Neural cell (in vitro differentiated cells): ENCODE results near the gene CUX1. TPM values are rescaled to one million over a fixed set of nuclear protein-coding genes. Genes with fewer than 3 reads are reported as not detected.

Experiments
- H2AFZ ChIP-seq: fragments of 200-600, 300-800 bp; sonication (generic), shearing (Covaris generic); 2 replicates; pipeline ENCODE4 v1.6.0; 2014; ENCODE audit warnings: low read depth, mild to moderate bottlenecking, antibody characterized with exemption, low read length, moderate library complexity
- H3F3A ChIP-seq: fragments of 200-600 bp; shearing (Covaris generic); 2 replicates; pipeline ENCODE4 v1.6.1; 2016; ENCODE audit warnings: mild to moderate bottlenecking, moderate library complexity, mixed read lengths, antibody characterized with exemption, low read length; ENCODE audit not compliant: insufficient read depth, poor library complexity, severe bottlenecking
- H3K27ac ChIP-seq: fragments of 200-600, 300-800 bp; sonication (generic), shearing (Covaris generic); 2 replicates; pipeline ENCODE4 v1.5.1; 2014; ENCODE audit warnings: mild to moderate bottlenecking, low read length, moderate library complexity
- H3K27me3 ChIP-seq: fragments of 300-800, 200-600 bp; sonication (generic), shearing (Covaris generic); 2 replicates; pipeline ENCODE4 v1.6.0; 2014; ENCODE audit warnings: mild to moderate bottlenecking, low read depth, low read length, moderate library complexity; ENCODE audit not compliant: insufficient read depth
- H3K36me3 ChIP-seq: fragments of 300-800, 200-600 bp; sonication (generic), shearing (Covaris generic); 2 replicates; pipeline ENCODE4 v1.5.1; 2014; ENCODE audit warnings: mild to moderate bottlenecking, antibody characterized with exemption, low read length, moderate library complexity; ENCODE audit not compliant: insufficient read depth
- H3K4me2 ChIP-seq: fragments of 300-800, 200-600 bp; sonication (generic), shearing (Covaris generic); 2 replicates; pipeline ENCODE4 v1.6.0; 2014; ENCODE audit warnings: mild to moderate bottlenecking, low read length
- H3K4me3 ChIP-seq: fragments of 300-800, 200-600 bp; sonication (generic), shearing (Covaris generic); 2 replicates; pipeline ENCODE4 v1.5.1; 2014; ENCODE audit warnings: mild to moderate bottlenecking, low read length, moderate library complexity
- H3K79me2 ChIP-seq: fragments of 200-600 bp; shearing (Covaris generic); replicated peaks from 2 replicates; pipeline ENCODE4 v1.6.0; 2014; ENCODE audit warnings: mild to moderate bottlenecking, low read length, moderate library complexity; ENCODE audit not compliant: insufficient read depth
- H3K9ac ChIP-seq: fragments of 300-800, 200-600 bp; sonication (generic), shearing (Covaris generic); 2 replicates; pipeline ENCODE4 v1.6.1; 2016; ENCODE audit warnings: mild to moderate bottlenecking, low read length, mixed read lengths
- H3K9me2 ChIP-seq: fragments of 200-600 bp; shearing (Covaris generic); 2 replicates; pipeline ENCODE4 v1.6.1; 2016; ENCODE audit warnings: mild to moderate bottlenecking, low read length, mixed read lengths; ENCODE audit not compliant: insufficient read depth
- H3K9me3 ChIP-seq: fragments of 200-600, 300-800 bp; sonication (generic), shearing (Covaris generic); 2 replicates; pipeline ENCODE4 v1.6.1; 2016; ENCODE audit warnings: mild to moderate bottlenecking, mixed run types, low read length, moderate library complexity, mixed read lengths
- H4K20me1 ChIP-seq: fragments of 200-600 bp; shearing (Covaris generic); 2 replicates; pipeline ENCODE4 v1.6.1; 2016; ENCODE audit warnings: mild to moderate bottlenecking, mixed run types; ENCODE audit not compliant: insufficient read depth
- EP300 ChIP-seq: fragments of 450-650 bp; conservative IDR thresholded peaks from 2 replicates; pipeline ENCODE4 v1.6.1; 2014; ENCODE audit warnings: antibody characterized with exemption, mild to moderate bottlenecking, moderate library complexity; ENCODE audit not compliant: poor library complexity, severe bottlenecking
- EZH2 ChIP-seq: fragments of 200-600, 300-800 bp; shearing (Covaris generic), sonication (generic); IDR thresholded peaks from 2 replicates; pipeline ENCODE4 v1.6.1; 2014; ENCODE audit warnings: antibody characterized with exemption, low read length, borderline replicate concordance, mild to moderate bottlenecking; ENCODE audit not compliant: insufficient read depth, poor library complexity, severe bottlenecking
- MXI1 ChIP-seq: fragments of 450-650 bp; conservative IDR thresholded peaks from 2 replicates; pipeline ENCODE4 v1.6.1; 2014; ENCODE audit warnings: antibody characterized with exemption, mild to moderate bottlenecking; ENCODE audit not compliant: poor library complexity, severe bottlenecking
- POLR2AphosphoS5 ChIP-seq: IDR thresholded peaks from 2 replicates; pipeline ENCODE4 v1.6.1; 2012
- RAD21 ChIP-seq: fragments of 450-650 bp; conservative IDR thresholded peaks from 2 replicates; pipeline ENCODE4 v1.6.1; 2014; ENCODE audit warnings: antibody characterized with exemption, mild to moderate bottlenecking, moderate library complexity
- SMC3 ChIP-seq: fragments of 450-650 bp; conservative IDR thresholded peaks from 2 replicates; pipeline ENCODE4 v1.6.1; 2014; ENCODE audit warnings: antibody characterized with exemption, mild to moderate bottlenecking, moderate library complexity; ENCODE audit not compliant: poor library complexity
- TAF1 ChIP-seq: IDR thresholded peaks from 2 replicates; pipeline ENCODE4 v1.6.1; 2012; ENCODE audit warnings: low read depth
- polyA plus RNA-seq: library from polyadenylated mRNA; depleted of rRNA; stranded (reverse); fragments of >200 nt; gene quantifications from 2 replicates; pipeline ENCODE4 v1.2.3, GENCODE V29; 2014
- TF ChIP-seq, protein P1 (sequence below): IDR thresholded peaks from 2 replicates; pipeline ENCODE4 v1.6.1; 2012; ENCODE audit warnings: borderline replicate concordance
- TF ChIP-seq, protein P2 (sequence below): fragments of 450-650 bp; IDR thresholded peaks from 2 replicates; pipeline ENCODE4 v1.5.1; 2014; ENCODE audit warnings: antibody characterized with exemption, mild to moderate bottlenecking, moderate library complexity; ENCODE audit not compliant: poor library complexity, severe bottlenecking

CUX1 gene
- polyA plus RNA-seq, 1 donor from 2014 or later: 26.6 TPM

DNA sequence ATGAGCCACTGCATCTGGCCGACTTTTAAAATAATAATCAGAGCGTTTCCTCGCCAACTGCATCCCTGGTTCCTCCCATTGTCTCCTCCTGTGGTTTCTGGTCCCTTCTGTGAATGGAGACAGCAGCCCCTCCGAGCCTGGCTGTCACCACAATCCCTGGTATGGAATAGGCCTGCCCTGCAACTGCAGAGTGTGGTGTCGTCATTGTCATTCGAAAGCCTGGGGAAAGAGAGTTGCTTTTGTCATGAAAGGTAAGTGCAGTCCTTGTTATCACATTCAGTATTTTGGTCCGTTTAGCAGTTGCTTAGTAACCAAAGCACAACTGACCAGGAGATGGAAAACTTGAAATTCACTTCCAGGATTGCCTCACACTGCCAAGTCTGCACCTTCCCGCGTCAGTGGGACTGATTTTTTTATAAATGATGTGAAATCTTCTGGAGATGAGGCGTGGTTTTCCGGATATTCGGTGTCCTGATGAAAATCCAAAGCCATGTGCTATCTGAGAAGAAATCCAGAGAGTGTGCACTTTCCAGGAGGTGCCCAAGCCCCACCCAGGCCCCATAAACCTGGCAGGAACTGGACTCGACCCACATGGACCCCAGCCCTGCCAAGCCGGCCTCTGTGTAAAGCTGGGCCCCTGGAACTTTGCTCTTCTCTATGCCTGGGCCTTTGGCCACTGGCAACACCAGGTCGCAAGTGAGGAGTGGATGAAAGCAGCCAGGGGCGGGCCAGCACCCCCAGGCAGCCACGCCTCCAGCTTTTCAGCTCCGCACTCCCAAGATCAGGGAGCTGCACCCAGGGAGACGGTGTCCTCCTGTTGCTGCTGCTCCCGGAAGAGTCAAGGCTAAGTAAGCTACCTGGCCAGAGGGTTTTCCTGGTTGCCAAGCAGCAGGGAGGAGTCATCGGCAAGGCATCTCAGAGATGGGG is 335.5 kb downstream of the CUX1 start:
- H3K27me3 ChIP-seq: no peaks in the 10 kb centered on the region
- H4K20me1 ChIP-seq: no peaks in the 10 kb centered on the region
- no peak overlapping the region for H3K4me3 ChIP-seq
- TF ChIP-seq RAD21 (no peak), EP300 (no peak), POLR2AphosphoS5 (no peak), SMC3 (no peak), MXI1 (no peak), EZH2 (no peak), TAF1 (no peak)
- TF ChIP-seq, protein P1, sequence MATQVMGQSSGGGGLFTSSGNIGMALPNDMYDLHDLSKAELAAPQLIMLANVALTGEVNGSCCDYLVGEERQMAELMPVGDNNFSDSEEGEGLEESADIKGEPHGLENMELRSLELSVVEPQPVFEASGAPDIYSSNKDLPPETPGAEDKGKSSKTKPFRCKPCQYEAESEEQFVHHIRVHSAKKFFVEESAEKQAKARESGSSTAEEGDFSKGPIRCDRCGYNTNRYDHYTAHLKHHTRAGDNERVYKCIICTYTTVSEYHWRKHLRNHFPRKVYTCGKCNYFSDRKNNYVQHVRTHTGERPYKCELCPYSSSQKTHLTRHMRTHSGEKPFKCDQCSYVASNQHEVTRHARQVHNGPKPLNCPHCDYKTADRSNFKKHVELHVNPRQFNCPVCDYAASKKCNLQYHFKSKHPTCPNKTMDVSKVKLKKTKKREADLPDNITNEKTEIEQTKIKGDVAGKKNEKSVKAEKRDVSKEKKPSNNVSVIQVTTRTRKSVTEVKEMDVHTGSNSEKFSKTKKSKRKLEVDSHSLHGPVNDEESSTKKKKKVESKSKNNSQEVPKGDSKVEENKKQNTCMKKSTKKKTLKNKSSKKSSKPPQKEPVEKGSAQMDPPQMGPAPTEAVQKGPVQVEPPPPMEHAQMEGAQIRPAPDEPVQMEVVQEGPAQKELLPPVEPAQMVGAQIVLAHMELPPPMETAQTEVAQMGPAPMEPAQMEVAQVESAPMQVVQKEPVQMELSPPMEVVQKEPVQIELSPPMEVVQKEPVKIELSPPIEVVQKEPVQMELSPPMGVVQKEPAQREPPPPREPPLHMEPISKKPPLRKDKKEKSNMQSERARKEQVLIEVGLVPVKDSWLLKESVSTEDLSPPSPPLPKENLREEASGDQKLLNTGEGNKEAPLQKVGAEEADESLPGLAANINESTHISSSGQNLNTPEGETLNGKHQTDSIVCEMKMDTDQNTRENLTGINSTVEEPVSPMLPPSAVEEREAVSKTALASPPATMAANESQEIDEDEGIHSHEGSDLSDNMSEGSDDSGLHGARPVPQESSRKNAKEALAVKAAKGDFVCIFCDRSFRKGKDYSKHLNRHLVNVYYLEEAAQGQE: no peak
- TF ChIP-seq, protein P2, sequence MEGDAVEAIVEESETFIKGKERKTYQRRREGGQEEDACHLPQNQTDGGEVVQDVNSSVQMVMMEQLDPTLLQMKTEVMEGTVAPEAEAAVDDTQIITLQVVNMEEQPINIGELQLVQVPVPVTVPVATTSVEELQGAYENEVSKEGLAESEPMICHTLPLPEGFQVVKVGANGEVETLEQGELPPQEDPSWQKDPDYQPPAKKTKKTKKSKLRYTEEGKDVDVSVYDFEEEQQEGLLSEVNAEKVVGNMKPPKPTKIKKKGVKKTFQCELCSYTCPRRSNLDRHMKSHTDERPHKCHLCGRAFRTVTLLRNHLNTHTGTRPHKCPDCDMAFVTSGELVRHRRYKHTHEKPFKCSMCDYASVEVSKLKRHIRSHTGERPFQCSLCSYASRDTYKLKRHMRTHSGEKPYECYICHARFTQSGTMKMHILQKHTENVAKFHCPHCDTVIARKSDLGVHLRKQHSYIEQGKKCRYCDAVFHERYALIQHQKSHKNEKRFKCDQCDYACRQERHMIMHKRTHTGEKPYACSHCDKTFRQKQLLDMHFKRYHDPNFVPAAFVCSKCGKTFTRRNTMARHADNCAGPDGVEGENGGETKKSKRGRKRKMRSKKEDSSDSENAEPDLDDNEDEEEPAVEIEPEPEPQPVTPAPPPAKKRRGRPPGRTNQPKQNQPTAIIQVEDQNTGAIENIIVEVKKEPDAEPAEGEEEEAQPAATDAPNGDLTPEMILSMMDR: no peak
- no peaks in the 10 kb centered on the region for H3K9me2 ChIP-seq
- H3K36me3 ChIP-seq: no peaks in the 10 kb centered on the region
- H3K4me2 ChIP-seq: no peak overlapping the region
- H2AFZ ChIP-seq: no peak overlapping the region
- H3K9me3 ChIP-seq: no peaks in the 10 kb centered on the region
- H3K79me2 ChIP-seq: no peaks in the 10 kb centered on the region
- H3F3A ChIP-seq: no peaks in the 10 kb centered on the region
- H3K27ac ChIP-seq: no peak overlapping the region
- no peak overlapping the region for H3K9ac ChIP-seq

DNA sequence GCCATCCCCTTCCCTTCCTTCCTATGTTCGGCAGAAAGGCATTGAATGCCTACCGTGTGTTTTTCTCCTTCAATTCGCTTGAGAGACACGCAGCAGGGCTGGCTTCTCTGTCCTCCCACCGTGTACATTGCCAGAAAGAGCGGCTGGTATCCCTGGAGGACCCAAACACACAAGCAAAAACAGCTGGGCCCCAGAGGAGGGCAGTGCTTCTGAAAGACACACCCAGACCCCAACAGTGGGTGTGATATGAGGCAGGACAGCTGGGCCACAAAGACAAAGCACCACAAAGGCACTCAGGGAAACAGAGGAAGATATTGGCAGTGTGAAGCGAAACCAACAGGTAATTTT is 336.1 kb downstream of the CUX1 start:
- Histone ChIP-seq H3K4me2 (no peak overlapping the region), H3F3A (no peaks in the 10 kb centered on the region), H3K9ac (no peak overlapping the region), H3K27me3 (no peaks in the 10 kb centered on the region), H3K79me2 (no peaks in the 10 kb centered on the region), H3K4me3 (no peak overlapping the region), H3K9me3 (no peaks in the 10 kb centered on the region), H3K36me3 (no peaks in the 10 kb centered on the region), H3K27ac (no peak overlapping the region), H3K9me2 (no peaks in the 10 kb centered on the region), H2AFZ (no peak overlapping the region), H4K20me1 (no peaks in the 10 kb centered on the region)
- no peak for TF ChIP-seq RAD21
- TF ChIP-seq EP300: no peak
- TF ChIP-seq, protein P1: no peak
- TF ChIP-seq SMC3: no peak
